ENCODE results near the gene ETS1.
"Not testable (repeated sequence)": the region's sequence is repeated elsewhere in the genome, so short reads cannot be mapped to it uniquely, and the experiment has no call there.

ETS1 gene

DNA sequence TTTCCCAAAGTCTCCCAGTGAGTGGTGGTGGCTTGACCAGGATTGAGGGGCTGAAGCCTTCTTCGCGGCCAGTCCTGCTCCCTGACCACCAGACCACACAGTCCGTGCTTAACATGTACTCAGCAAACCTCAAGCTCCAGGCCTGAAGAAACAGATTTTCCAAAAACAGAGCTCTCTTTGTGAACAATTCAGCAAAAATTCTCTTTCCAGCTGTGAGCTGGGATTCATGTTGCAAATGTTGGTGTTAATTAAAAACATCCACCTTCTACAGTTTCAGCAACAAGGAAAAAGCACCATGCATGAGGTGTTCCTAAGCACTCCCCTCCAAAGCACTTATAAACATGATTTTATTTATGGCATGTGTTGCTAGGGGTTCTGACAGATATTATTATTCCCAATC, 129.5 kb downstream of the ETS1 start:
- DNase-seq: no peak

GRCh38 chr11:128456566-128457268, 130.6 kb downstream of the ETS1 start:
- DNase-seq: no peak

GRCh38 chr11:128455766-128456165, 131.6 kb downstream of the ETS1 start:
- no peak for DNase-seq

GRCh38 chr11:128453444-128454336, 133.7 kb downstream of the ETS1 start:
- DNase-seq: no peak

DNA sequence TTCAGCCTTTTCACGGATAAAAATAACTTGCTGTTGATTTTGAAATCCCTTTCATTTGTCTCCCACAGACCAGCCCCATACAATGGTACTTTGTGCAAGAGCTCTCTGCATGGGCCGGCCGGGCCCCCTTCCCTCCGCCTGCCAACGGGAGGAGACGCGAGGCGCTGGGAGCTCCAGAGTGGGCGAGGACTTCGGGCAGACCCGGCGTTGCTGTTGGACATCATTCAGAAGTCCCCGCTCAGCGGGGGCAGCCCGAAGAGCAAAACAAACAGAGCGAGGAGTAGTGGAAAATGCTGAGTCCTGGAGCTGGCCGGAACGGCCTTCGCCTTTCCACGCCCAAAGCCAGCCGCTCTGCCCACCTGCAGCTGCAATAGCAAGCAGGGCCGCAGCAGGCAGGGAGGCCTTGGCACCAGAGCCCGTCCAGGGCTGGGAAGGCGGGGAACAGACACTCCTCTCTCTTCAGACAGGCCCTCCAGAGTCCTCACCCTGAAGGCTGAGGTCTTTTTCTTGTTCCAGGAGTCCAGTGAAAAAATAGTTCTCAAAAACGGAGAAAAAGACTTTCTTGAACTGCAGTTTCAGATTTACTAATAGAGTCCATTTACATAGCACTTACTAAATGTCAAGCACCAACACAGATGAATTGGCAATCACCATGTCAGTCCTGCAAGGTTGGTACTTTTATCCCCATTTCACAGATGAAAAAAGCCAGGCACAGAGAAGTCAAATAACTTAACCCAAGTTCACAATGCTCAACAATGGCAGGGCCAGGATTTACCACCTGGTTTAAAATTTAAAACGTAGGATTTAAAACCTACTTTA, 135.5 kb downstream of the ETS1 start:
- no peak for DNase-seq

- no peak for DNase-seq
Measured at GRCh38 chr11:128450882-128451651, 136.3 kb downstream of the ETS1 start.

DNA sequence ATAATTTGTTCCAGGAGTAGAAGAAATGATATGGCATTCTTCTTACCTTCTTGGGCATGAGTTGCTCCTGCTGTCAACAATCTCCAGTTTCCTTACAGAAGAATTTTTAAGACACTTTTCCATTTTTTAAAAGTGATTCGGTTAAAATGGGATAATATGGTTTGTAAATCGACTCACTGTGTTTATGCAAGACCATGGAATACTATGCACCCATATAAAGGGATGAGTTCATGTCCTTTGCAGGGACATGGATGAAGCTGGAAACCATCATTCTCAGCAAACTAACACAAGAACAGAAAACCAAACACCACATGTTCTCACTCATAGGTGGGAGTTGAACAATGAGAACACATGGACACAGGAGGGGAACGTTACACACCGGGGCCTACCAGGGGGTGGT, 136.9 kb downstream of the ETS1 start:
- DNase-seq: not testable (repeated sequence)

- no peak for DNase-seq
Measured at GRCh38 chr11:128448981-128449713, 138.2 kb downstream of the ETS1 start.

- DNase-seq: no peak
Measured at GRCh38 chr11:128448200-128448886, 139.0 kb downstream of the ETS1 start.

DNA sequence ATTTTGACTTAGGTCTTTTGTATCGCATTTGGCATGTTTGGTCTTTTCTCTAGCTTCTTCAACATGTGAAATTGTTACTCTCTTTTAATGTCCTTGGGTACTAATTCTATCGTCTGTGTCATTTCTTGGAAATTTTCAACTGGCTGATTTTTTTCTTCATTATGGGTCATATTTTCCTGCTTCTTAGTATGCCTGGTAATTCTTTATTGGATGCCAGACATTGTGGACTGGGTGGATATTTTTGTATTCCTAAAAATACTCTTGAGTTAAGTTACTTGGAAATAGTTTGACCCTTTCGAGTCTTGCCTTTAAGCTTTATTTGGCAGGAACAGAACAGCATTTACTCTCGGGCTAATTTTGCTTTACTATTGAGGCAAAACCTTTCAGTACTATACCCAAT, 140.1 kb downstream of the ETS1 start:
- no peak for DNase-seq

- DNase-seq: not testable (repeated sequence)
Measured at GRCh38 chr11:128445921-128446320, 141.4 kb downstream of the ETS1 start.

DNA sequence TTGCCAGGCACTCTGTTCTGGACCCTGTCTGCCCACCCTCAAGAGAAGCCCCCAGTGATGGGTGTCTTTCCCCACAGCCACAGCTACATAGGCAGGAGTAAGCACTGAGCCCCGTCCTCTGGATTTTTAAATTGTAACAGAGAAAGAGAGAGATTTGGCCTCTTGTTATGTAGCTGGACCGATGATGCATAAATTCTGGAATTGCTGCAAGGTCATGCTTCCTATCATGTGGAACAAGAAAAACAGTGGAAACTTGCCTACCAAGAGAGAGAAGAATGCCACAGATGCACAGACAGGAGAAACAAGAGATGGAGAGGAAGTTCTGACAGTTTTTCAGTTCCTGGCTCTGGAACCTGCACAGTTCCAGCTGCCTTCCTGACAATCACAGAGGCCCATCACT, 150.2 kb downstream of the ETS1 start:
- no peak for DNase-seq

DNA sequence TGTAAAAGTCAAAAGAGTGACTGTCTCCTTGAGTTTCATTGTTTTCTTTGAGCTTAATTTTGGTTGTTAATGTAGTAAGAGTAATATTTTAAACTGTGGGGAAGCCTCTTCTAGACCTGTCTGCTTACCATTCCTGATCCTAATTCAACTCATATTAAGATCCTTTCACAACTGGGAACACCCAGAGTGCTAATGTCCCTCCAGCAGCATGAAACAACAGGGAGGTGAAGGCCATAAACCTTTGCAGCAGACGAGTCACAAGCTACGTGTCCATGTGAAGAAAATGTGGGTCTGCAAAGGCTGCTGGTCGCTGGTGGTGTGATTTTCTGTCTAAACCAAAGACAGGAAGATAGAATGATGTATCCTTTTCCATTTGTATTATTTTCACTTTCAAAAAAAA, 152.5 kb downstream of the ETS1 start:
- DNase-seq: no peak

DNA sequence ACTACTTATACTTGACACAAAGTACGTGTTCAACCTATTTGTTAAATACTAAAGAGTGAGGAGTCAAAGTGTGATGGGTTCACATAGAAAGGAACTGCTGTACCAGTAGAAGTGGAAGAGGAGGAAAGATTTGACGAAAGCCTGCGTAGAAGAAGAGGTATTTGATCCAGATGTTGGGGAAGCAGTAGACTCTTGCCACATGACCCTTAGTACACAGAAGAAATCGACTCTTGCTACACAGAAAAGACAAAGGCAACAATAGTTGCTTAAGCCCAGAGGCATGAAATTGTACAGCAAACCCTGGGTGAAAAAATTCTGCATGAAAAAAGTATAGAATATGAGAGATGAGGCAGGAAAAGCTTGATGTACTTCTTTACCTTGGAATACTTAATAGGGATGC, 152.9 kb downstream of the ETS1 start:
- DNase-seq: no peak

GRCh38 chr11:128432926-128433325, 154.4 kb downstream of the ETS1 start:
- DNase-seq: no peak

- DNase-seq: no peak
Measured at GRCh38 chr11:128431931-128432330, 155.4 kb downstream of the ETS1 start.

DNA sequence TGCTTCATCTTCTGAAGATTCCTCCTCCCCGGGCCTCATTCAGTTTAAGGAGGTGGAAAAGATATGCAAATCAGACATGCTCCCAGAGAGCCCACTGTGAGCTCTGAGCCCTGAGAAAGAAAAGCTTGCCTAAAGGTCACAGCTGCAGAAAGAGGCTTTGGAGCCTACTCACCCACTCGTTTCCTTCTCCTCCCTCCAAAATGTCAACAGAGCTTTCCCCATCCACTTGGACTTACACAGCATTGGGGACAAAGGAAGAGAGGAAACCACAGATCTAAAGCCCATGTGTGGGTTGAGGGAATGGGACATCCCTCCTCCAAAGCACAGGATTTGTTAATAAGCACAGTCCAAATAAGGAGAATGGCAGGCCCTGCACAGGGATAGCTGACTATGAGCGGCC, 158.4 kb downstream of the ETS1 start:
- no peak for DNase-seq

DNA sequence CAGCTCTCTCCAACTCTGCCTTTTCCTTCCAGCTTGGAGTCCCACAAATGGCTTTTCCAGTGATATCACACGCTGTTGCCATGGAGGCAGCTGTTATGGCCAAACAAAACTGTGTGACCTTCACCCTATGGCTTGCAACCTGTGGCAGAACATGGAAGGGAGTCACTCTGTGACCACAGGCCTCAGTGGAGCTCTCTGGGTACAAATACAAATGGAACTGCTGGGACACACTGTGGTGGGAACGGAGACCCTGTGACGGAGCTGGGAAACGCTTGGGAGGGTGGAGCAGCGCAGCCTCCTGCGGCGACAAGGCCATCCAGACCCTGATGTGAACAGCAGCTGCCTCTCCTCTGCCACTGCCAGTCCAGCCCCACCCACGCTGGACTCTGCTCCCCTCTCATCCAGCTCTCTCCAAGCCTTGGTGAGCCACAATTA, 162.5 kb downstream of the ETS1 start:
- DNase-seq: no peak

- DNase-seq: no peak
Measured at GRCh38 chr11:128424271-128424711, 163.1 kb downstream of the ETS1 start.

DNA sequence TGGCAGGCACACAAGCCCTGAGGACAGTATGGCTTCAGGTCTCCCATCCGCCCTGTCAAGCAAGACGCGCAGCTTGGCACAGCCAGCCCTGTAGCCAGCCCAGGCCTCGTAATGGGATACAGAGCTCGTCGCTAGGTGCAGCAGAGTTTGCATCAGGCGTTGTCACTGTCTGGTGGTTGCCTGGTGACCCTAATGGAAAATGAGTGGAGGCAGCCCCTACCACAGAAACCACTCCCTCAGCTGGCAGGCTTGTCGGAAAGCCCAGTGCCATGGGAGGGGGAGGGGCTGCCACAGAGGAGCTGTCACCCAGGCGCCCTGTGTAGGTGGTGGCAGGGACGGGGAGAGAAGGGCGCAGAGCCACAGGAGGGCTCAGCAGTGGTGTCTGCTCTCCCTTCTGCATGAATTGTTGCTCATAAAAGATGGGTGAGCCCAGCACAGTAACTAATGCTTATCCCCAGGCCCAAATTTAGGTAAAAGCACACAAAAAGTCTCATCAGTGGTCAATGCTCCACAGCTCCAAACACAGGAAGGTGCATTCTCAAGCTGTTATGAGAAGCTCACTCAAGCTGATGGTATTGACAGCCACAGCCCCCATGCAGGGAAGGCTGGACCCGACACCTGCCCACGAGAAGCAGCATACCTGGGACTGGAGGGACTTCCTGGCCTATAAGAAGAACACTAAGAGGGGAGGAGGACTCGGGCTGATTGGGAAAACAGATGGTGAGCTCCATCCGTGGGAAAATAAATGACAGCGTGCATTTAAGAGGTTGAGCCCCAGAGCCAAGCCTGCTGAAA, 164.6 kb downstream of the ETS1 start:
- DNase-seq: peak; percentile 88

Data from activated CD4-positive, alpha-beta T cell treated with anti-CD3 and anti-CD28 coated beads, Interleukin-2, amount 50 U/mL, for 1 hour (primary cell).